Amniotic stem cell (primary cell): ENCODE data around the gene SLC12A8.

Experiments used
- DNase-seq: peaks from one replicate; lab custom pipeline; 2025; lab: John Stamatoyannopoulos, UW

Gene SLC12A8

DNA sequence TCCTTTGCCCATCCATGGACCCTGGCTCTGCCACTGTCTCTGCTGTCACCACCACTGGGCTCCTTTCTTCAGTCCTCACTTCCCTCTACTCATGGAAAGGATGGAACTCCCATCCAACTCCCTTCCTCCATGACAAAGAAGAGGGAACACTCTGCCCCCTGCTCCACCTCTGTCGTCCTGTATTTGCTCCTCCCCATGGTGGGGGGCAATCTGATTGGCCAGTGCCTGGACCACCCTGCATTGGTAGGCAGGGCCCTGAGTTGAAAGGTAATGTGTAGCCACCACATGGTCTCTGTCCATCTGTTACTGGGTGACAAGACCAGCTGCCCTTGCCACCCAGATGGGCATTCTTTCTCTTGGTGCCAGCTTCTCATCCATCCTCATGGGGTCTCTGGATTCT is 136.1 kb downstream of the SLC12A8 start:
- no peak for DNase-seq

DNA sequence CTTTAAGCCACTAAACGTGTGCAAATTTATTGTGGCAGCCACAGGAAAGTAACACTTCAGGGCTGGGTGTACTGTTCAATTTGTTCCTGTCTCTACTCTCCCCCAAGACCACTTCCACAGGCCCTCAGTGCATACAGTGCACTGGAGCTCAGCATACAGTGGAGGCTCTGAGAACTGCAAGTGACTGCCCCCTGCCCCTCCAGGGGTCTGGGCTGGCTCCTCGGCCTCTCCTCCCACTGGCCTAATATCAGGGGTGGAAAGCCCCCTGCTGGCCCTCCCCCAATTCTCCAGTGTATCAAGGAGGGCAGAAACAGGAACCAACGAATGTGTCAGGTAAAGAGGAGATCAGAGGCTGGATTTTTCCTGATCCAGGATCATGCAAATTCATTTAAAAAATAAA is 136.8 kb downstream of the SLC12A8 start:
- no peak for DNase-seq

DNA sequence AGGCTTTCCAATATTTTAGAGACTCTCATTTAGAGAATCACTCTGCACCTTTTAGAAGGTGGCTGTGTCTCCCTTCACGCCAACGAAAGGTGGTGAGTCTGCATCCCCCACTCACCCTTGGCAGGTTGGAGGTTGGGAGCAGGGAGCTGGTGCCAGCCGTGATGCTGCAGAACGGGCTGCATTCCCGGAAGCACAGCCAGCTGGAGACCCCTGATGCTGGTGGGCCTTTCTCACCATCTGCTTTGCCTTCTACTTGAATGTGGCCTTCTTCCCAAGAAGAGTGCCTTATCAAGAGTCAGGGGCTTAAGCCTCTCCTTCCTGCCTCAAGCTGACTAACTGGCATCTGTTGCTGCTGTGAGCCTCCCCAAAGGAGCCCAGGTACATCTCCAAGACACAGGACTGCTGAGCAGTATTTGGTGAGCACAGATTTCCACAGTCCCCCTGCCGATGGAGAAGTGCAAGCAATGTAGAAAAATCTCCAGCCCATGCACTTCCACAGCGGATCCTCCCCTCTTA is 139.1 kb downstream of the SLC12A8 start:
- no peak for DNase-seq

DNA sequence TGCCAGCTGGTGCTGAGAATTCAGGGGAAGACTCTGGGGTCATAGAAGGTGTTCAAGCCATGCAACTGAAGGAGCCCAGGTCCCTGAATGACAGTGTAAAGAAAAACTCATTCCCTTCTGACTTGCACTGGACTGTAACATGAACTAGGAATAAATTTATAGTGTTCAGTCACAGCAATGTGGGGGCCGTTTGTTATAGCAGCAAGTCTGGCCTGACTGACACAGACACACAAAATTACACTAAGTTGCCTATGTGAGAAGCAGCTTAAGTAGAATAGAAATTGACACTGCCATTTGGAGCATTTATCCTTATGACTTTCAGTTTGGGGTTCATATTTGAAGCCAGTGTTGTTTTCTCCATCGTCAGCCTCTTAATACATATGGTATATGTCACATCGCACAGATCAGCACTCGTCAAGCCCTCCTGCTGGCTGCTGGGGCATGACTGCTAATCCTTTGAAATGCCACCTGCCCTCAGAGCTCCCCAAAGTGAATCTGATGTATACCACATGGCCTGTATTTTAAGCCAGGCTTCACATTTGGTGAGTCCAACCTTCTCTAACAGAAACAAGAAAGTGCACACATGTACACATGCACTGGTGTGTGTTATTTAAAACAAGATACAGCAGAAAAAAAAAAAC is 139.7 kb downstream of the SLC12A8 start:
- DNase-seq = no peak

DNA sequence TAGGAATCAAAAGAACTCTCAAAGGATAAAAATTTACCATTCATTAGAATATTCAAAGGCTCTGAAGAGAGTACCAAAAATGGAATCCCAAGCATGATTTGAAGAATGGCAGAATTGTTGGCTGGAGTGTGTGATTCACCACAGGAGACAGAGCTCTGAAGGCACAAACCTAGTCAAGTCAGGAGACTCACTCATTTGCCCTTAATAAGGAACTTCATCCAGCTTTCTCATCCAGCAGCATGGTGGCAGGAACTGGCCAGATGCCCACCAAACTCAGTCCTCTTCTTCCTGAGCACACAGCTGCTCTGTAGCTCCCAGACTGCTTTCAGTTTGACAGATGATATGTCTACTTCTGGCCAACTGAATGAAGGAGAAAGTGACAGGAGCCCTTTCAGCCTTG is 140.2 kb downstream of the SLC12A8 start:
- no peak for DNase-seq

DNA sequence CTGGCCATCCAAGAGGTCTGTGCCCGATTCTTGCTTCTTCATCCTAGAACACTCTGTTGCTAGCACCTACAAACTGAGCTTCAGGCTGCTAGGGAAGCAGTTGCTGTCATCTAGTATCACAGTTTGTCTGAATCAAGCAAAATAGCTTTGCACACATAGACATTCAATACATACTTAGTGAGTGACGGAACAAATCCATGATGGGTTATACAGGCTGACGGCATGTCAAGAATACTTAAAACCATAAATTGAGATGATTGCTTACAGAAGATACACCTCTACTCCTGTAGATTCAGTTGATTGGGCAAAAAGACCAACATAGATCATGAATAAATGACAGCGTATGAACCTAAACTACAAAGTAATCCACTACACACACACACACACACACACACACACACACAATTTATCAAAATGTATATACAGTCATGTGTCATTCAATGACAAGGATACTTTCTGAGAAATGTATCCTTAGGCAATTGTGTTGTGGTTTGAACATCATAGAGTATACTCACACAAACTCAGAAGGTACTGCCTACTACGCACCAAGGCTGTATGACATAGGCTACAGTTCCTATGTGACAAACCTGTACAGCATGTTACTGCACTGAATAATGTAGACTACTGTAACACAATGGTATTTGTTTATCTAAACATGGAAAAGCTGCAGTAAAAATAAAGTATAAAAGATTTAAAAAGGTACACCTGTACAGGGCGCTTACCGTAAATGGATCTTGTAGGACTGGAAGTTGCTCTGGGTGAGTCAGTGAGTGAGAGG is 142.4 kb downstream of the SLC12A8 start:
- no peak for DNase-seq

DNA sequence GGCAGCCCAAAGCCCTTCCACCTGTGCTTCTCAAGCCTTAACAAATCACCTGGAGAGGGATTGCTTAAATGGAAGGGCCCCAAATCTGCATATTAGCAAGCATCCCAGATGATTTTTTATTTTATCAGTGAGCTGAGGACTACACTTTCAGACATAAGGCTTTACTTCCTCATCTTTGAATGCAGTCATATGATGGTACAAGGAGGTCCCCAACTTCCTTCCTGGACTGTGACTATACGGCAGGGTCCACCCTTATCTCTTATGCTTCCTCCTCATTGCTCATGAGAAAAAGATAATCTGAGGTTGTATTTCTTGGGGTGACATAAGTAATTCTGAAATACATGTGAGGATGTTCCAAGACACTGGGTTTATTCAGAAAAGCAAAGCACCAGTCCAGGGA is 143.1 kb downstream of the SLC12A8 start:
- DNase-seq = no peak

DNA sequence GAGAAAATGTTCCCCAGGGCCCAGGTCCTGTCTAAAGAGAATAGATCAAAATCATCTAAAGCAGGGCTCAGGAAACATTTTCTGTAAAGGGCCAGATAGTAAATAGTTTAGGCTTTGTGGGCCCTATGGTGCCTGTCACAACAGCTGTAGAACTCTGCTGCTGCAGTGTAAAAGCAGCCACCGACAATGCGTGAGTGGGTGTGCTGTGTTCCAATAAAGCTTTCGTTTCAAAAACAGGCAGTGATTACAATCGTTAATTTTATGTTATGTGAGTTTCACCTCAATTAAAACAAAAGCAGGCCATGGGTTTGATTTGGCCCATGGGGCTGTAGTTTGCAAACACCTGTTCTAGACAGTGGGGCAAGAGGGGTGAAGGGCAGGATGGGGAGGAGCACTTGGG is 144.3 kb downstream of the SLC12A8 start:
- no peak for DNase-seq

DNA sequence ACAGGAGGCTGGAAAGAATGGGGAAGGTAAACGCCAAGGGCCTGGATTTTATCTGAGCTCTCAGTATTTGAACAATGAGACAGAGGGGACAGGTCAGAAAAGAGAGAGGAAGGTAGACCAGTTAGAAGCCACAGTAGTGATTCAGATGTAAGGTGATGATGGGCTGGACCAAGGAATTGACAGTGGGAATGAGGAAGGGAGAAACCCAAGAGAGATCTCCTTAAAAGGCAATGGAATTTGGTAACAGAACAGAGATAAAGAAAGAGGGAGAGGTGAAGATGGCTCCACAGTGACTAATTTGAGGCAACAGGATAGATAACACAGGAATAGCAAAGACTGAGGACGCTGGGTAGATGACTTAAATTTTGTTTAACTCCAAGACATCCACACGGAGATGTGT is 145.3 kb downstream of the SLC12A8 start:
- DNase-seq = no peak

DNA sequence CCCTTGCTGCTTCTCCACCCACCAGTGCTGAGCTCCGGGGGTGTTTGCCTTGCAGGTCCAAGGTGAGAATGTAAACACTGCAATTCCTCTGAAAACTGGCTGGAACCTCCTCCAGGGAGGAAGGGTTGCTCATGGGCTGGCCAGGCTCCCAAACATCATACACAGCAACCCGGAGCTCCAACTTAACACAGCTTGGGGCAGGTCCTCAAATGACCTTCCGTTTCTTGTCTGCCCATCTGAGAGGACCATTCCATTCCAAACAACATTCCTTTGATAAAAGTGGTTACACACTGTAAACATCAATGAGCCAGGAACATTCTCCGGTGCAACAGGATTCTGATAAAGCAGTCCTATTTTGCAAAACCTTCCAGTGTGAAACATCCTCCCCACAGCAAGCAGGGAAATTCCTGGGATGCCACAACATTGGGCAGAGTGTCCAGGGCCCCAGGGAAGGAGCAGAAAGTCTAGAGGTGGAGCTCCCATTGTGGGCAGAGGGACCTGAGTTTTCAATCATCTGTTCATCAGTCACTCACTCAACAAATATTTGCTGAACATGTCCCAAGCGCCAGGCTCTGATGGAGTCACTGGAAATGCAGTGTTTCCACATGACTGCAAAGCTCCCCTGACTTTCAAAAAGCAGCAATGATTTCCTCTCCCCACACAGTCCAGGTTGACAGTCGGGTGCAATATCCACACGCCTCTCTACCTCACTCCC is 149.5 kb downstream of the SLC12A8 start:
- DNase-seq = peak; percentile 77

DNA sequence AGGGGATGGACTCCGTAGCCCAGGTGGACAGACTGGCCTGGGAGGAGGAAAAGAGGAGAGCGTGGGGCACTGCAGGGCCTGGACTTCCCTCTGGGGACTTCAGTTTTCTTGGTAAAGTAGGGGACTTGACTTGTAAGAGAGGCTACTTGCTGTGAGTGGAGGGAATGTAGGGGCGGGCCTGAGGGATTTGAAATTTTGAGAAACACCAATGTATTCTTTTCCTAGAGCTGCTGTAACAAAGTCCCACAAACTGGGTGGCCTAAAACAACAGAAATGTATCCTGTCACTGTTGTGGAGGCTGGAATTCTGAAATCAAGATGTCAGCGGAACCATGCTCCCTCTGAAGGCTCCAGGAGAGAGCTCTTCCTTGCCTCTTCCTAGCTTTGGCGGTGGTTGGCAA is 150.9 kb downstream of the SLC12A8 start:
- no peak for DNase-seq

DNA sequence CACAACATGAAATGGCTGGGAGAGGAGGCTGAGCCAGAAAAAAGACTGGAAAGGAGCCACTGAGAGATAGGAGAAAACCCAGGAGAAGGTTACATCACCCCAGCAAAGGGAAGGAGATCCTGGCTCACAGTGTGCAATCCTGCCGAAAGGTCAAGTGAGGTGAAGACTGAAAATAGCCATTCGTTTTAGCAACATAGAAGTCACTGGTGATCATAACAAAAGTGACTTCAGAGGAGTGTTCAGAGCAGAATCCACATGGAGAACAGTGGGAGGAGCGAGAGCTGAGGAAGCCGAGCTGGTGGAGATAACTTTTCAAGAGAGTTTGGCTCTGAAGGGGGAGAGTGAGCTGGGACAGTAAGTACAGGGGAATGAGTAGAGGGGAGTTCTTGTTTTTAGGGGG is 151.4 kb downstream of the SLC12A8 start:
- DNase-seq = no peak

DNA sequence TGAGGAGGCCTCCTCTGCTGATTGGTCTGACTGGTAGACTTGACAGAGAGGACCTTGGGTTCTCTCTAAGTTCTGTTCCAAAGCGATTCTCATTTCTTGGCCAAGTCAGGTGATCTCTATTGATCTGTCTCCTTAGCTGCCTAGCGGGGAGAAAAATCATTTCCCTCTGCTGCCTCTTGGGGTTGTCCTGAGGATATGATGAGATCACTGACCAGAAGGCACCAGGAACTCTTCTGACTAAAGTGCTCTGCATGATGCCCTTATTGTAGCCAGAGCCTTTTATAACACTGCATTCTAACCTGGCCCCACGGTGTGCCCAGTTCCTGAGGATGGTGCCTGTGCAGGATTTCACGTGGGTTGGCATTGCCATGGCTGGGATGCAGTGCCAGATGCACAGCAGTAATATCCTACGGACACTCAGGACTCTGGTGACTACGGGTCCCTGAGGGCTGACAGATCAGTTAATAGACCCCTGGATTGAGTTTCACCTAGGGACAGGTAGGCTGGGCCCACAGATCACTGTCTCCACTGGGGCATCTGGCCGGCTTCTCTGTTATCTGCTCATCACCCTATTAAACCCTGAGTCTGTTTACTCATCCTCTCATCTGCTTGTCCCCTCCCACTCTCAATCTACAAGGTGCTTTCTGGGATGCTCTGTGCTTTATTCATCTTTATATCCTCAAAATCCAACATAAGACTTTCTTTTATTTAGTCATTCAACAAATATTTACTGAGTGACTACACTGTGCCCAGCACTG is 152.9 kb downstream of the SLC12A8 start:
- no peak for DNase-seq

DNA sequence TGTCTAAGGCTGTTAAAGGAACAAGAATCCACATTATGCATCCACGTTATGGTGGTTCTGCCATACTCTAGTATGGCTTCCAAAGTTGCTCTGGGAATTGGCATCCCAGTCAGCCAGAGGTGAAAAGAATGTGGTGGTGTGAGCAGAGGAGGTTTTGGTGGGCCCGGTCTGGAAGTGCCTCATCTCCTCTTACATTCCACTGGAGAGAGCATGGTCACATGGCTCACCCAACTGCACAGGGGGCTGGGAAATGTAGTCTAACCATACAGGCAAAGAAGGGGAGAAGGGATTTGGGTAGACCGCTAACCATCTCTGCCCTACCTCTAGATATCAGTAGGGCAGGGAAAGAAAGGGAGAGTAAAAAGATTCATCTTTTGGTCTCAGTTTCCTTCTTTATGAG is 153.6 kb downstream of the SLC12A8 start:
- no peak for DNase-seq

DNA sequence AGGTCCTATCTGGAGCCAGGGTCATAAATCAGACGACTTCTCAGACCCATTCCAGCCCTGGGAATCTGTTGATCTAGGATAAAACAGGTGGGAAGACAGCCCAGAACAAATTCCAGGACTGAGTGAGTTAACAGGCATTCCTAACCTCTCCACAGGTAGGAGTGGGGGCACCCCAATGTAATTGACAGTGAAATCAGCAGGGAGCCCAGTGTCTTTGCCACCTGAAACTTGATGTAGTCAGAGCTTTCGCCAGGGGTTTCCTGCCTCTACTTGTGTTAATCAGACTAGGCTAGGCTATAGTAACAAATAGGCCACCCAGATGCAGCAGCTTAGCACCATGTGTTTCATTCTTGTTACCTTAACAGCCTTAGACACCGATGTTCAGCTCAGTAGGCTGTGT is 154.0 kb downstream of the SLC12A8 start:
- no peak for DNase-seq

DNA sequence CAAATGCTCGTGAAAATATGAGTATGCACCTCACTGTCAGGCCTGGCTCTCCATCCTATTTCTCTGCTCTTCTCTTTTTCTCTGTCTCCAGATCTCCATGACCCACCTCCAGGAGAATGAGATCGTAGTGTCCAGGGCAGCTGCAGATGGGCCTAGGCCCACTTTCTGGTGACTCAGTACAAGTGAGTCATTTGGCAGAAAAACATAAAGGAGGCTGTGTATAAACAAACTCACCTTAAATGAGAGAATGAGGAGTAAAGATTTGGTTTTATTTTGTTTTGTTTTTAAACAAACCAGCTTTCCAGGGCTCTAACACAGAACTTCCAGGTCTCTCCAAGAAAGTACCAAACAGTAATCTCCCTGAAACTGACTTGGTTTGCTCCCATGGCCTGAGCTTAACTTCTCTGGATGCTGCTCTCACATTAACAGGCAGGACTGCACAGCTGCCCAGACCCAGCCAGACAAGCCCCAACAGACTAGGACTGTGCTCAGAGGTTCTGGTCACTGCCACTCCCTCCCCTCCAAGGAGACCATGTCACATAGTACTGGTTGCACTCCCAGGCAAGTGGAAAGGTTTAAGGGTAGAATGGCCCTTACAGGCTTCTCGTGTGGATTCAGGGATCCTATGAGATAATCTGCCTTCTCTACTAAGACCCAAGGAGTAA is 155.2 kb downstream of the SLC12A8 start:
- peak; percentile 24 for DNase-seq

DNA sequence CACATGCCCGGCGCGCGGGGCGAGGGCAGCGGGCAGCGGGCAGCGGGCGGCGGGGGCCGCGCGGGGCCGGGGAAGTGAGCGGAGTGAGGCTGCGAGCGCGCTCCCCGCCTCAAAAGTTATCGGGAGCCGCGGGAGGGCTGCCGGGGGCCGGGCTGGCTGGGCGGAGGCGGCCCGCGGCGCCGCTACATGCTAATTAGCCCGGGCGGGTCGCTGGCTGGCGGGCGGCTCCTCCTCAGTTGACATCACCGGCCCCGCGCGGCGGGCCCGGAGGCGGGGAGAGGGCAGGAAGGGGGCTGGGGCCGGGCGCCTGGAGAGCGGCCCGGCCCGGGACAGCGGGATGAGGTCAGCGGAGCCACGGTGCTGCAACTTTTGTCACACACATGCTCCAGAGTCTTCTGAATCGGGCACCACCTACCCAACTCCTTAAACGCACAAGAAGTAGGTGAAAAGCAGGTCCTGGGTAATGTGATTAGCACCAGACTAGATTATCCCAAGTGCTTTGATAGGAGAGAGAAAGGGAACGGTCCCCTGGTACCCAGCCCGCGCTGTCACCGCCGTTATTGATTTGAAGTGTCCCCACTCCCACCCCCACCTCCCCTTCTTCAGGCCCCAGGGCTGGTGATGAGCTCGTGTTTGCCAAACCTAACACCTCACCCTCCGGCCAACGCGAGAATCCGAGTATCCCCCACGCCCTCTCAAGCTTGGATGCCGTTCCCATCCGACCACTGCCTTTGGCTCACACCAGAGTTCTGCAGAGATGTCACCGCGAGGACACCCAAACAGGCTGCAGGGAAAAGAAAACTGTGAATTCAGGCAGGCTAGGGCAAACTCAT is 156.4 kb downstream of the SLC12A8 start, which contains the start of gene HEG1:
HEG1 (minus strand) TSS at position 85 of the 833 bp plus-strand sequence. CDS start 107 bp downstream, outside the sequence.
- DNase-seq = peak; percentile 67

DNA sequence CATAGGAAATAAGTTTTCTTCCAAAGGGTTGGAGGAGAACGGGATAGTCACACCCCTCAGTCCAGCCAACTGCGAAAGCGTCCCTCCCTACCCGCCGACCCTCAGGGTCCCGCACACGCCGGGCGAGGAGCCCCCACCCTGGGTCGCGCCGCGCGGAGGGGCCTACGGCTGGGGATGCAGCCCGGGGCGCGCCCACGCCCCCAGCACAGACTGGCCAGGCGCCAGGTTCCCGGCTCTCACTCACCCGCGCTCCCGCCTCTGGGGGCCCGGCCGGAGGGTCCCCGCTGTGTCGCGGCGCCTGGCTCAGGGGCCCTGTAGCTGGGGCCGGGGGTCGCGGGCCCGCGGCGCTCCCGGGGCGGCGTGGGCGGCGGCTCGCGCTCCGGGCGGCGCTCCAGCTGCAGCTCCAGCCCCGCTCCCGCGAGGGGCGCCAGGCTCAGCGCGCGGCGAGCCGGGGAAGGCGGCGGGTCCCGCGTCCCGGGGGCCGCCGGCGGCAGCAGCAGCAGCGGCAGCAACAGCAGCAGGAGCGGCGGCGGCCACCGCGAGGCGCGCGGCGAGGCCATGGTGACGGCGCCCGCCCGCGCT is 157.1 kb downstream of the SLC12A8 start:
- no peak for DNase-seq

DNA sequence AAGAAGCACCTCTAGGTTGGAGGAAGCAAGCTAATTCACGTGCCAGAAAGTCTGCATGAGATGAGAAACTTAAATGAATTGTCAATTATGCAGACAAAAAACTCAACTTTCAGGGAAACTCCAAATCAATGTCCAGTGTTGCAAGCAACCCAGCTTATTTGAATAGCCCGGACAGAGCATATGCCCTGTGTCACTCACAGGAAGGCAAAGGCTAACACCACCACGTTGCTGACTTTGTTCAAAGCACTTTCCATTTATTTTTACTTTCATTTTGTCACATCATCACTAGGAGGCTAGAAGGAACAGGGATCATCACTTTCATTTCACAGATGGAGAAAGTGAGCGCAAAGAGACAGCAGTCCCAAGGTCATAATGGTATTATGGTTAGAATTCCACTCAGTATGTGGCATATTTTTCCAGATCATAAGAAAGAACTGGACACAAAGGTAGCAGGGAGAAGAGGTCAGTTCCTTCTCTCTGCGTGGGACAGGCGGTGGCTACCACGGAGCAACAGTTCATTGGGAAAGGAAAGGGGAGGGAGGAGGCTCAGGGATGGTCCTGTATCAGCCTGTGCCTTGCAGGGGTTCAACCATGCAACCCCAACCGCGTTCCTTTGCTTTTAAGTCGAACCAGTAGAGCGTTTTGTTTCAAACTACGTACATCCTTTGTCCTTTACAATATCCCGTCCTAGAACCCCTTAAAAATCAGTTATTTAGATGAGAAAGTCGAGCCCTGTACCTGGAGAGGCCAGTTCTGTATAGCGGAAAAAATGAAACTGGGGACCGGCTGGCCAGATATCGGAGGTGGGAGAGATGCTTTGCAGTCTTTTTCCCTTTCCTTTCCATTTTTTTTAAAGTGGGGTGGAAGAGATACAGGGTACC is 157.9 kb downstream of the SLC12A8 start:
- no peak for DNase-seq
